D721Med (cell line): Measurements from ENCODE around the gene IRF8.
"Not testable (repeated sequence)": the region's sequence is repeated elsewhere in the genome, so short reads cannot be mapped to it uniquely, and the experiment has no call there.

Experiments
- DNase-seq: peaks from one replicate; pipeline ENCODE4 v3.0.0; 2011; ENCODE audit warnings: low spot score; ENCODE audit not compliant: insufficient read length
- FAIRE-seq: peaks from 2 replicates; lab custom pipeline; 2011; peaks lifted over from hg19 to GRCh38; lab: Jason Lieb, UNC
- CTCF ChIP-seq: IDR thresholded peaks from 2 replicates; pipeline ENCODE4 v1.5.1; 2012; ENCODE audit warnings: mild to moderate bottlenecking, control low read depth; ENCODE audit not compliant: insufficient read depth; ENCODE audit errors: missing control alignments

Gene IRF8

DNA sequence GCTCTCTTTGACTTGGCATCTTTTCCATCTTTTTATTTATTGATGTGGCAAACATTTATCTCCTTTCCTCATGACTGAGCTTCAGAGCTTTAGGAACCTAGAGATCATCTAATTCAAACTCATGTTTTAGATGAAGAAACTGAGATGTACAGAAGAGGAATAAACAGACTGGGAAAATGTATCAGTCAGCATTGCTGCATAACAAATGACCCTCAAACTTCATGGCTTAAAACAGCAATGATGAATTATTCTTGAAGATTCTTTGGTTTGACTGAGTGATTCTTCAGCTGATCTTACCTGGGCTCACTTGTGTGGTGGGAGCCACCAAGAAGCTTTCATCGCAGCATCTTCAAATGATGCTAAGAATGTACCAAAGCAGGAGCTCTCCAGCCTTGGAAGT, 44.0 kb upstream of the IRF8 start:
- DNase-seq, result no peak
- FAIRE-seq, result no peak
- TF ChIP-seq CTCF, result no peak

- DNase-seq (no peak), FAIRE-seq (no peak)
- TF ChIP-seq CTCF, result no peak
These were observed 42.9 kb upstream of the IRF8 start for GRCh38 chr16:85856079-85856478.

DNA sequence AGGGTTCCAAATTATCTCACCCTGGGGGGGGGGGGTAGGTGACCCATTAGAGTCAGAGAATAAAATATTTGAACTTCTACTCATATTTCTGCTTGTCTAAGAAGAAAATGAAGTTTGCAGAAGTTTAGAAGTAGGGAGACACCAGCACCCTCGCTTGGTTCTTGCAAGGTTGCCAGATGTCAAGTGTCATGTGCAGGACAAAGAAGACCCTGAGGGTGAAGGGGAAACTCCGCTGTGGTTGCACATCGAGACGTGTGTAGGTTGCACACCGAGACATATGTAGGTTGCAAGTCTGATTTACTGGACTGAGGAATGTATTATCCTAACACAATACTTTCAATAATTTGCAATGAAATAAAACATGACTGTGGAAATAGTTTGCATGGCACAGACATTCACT, 42.4 kb upstream of the IRF8 start:
- no peak for FAIRE-seq
- DNase-seq, result no peak
- no peak for TF ChIP-seq CTCF

GRCh38 chr16:85857406-85857805, 41.6 kb upstream of the IRF8 start:
- DNase-seq (no peak), FAIRE-seq (no peak)
- TF ChIP-seq CTCF, result no peak

DNA sequence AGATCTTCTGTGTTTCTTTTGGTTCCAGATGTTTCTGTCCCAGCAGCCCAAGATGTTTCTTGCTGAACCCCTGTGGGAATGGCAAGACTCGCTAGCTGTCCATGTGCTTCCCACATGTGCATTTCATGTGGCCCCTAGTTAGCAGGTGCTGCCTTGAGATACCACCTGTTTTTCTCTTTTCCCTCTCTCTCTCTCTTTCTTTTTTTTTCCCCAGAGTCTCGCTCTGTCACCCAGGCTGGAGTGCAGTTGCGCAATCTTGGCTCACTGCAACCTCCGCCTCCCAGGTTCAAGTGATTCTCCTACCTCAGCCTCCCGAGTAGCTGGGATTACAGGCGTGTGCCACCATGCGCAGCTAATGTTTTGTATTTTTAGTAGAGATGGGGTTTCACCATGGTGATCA, 40.4 kb upstream of the IRF8 start:
- not testable (repeated sequence) for FAIRE-seq

GRCh38 chr16:85858984-85859817, 39.8 kb upstream of the IRF8 start:
- no peak for DNase-seq
- no peak for FAIRE-seq
- TF ChIP-seq CTCF, result no peak

More for the DNA sequence above, 40.4 kb upstream of the IRF8 start:
- DNase-seq, result not testable (repeated sequence)

DNA sequence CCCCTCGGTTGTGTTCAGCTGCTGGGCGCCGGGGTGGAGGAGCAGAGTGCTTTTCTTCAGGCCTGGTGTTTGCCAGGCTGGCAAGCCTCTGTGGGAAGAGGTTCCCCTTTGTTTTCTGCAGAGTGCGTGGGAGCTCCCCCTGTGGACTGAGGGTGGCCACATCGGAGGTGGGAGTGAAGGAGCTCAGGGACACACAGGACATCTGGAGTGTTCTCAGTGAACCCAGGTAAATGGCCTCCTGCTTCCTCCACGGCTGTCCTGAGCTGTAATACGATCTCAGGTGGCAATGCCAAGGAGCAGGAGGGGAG, 39.2 kb upstream of the IRF8 start:
- FAIRE-seq (no peak), DNase-seq (no peak)
- no peak for TF ChIP-seq CTCF
